Measurements from ENCODE around the gene POT1. TPM values are rescaled to one million over a fixed set of nuclear protein-coding genes. Genes with fewer than 3 reads are reported as not detected.

Gene POT1
- total RNA-seq, 1 experiment from 2014 or later, result 20.9 TPM

DNA sequence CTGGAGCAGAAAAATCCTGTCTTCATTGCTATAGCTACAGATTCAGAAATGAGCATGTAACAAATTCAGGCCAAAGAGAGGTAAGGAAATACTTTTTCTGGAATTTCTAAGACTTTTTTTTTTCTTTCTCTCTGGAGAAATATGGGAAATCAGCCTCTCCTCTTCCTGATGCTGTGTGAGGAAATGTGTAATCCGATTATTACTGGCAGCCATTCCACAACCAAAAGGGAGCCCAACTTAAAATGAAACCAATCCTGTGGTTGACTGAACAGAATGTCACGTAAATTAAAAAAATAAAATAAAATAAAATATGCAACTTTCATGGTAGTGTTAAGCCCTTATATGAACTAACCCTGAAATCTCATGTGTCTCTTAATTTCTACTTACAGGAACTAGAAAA is 10.7 kb upstream of the POT1 start:
- no TSS peak for BruUV-seq (replicated peaks)
- DNase-seq (ENCODE audit: low read depth, low spot score) (no peak), ATAC-seq (no peak)
- Histone ChIP-seq H3K9me3 (ENCODE audit: control insufficient read depth, insufficient read depth, low read depth, low read length) (no peaks in the 10 kb centered on the region), H3K27me3 (ENCODE audit: control insufficient read depth, insufficient read depth, low read length) (no peaks in the 10 kb centered on the region), H3K4me3 (ENCODE audit: low read depth in 2 of 2, low read length in 2 of 2) (no peak overlapping the region), H3K4me1 (ENCODE audit: control insufficient read depth, insufficient read depth, low read length) (no peaks in the 10 kb centered on the region), H3K36me3 (ENCODE audit: control insufficient read depth, insufficient read depth, low read length) (no peaks in the 10 kb centered on the region), H3K27ac (ENCODE audit: low read length) (no peak overlapping the region)
- ChIA-PET CTCF (no interaction called here), POLR2A (no interaction called here)
- intact Hi-C loops (cut with micrococcal nuclease; ENCODE audit: unreplicated experiment) (no loop called here), in situ Hi-C loops (cut with HindIII; ENCODE audit: low pct_unique_long_range_greater_than_20kb, low sequenced_read_pairs) (no loop called here)
- TF ChIP-seq TCF7L2 (IDR thresholded peaks at IDR 0.05; ENCODE audit: low read depth, low read length) (no peak), SIN3A (IDR thresholded peaks at IDR 0.05; ENCODE audit: borderline replicate concordance, insufficient read depth, low read depth, low read length) (no peak), POLR2AphosphoS5 (IDR thresholded peaks at IDR 0.05; ENCODE audit: low read depth, low read length) (no peak)
- TF ChIP-seq, protein P1, sequence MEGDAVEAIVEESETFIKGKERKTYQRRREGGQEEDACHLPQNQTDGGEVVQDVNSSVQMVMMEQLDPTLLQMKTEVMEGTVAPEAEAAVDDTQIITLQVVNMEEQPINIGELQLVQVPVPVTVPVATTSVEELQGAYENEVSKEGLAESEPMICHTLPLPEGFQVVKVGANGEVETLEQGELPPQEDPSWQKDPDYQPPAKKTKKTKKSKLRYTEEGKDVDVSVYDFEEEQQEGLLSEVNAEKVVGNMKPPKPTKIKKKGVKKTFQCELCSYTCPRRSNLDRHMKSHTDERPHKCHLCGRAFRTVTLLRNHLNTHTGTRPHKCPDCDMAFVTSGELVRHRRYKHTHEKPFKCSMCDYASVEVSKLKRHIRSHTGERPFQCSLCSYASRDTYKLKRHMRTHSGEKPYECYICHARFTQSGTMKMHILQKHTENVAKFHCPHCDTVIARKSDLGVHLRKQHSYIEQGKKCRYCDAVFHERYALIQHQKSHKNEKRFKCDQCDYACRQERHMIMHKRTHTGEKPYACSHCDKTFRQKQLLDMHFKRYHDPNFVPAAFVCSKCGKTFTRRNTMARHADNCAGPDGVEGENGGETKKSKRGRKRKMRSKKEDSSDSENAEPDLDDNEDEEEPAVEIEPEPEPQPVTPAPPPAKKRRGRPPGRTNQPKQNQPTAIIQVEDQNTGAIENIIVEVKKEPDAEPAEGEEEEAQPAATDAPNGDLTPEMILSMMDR (IDR thresholded peaks at IDR 0.05), result no peak
- TF ChIP-seq, protein P2, sequence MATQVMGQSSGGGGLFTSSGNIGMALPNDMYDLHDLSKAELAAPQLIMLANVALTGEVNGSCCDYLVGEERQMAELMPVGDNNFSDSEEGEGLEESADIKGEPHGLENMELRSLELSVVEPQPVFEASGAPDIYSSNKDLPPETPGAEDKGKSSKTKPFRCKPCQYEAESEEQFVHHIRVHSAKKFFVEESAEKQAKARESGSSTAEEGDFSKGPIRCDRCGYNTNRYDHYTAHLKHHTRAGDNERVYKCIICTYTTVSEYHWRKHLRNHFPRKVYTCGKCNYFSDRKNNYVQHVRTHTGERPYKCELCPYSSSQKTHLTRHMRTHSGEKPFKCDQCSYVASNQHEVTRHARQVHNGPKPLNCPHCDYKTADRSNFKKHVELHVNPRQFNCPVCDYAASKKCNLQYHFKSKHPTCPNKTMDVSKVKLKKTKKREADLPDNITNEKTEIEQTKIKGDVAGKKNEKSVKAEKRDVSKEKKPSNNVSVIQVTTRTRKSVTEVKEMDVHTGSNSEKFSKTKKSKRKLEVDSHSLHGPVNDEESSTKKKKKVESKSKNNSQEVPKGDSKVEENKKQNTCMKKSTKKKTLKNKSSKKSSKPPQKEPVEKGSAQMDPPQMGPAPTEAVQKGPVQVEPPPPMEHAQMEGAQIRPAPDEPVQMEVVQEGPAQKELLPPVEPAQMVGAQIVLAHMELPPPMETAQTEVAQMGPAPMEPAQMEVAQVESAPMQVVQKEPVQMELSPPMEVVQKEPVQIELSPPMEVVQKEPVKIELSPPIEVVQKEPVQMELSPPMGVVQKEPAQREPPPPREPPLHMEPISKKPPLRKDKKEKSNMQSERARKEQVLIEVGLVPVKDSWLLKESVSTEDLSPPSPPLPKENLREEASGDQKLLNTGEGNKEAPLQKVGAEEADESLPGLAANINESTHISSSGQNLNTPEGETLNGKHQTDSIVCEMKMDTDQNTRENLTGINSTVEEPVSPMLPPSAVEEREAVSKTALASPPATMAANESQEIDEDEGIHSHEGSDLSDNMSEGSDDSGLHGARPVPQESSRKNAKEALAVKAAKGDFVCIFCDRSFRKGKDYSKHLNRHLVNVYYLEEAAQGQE (IDR thresholded peaks at IDR 0.05; ENCODE audit: insufficient read depth in 1 of 2, low read depth in 2 of 2, low read length in 1 of 2), result no peak

DNA sequence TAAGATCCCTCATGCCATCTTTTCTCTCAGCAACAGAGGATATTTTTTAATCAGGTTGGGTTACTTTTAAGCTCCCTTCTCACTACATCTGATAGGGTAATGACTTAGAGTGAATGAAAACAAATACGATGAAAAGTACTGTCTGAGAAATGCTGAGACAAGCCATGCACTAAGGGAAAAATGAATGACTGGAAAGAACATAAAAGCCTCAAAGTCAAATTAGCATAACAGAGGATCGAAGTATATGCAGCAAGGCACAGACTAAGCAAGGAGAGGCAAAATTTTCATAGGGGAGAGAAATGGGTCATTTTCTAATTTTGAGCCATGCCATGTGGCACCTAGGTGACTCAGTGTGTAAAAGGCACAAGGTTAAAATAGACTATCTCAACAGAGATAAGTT is 8.5 kb upstream of the POT1 start:
- intact Hi-C loops (cut with micrococcal nuclease; ENCODE audit: unreplicated experiment) (no loop called here), in situ Hi-C loops (cut with HindIII; ENCODE audit: low pct_unique_long_range_greater_than_20kb, low sequenced_read_pairs) (no loop called here)
- ATAC-seq (no peak), DNase-seq (ENCODE audit: low read depth, low spot score) (no peak)
- Histone ChIP-seq H3K4me3 (ENCODE audit: low read depth in 2 of 2, low read length in 2 of 2) (no peak overlapping the region), H3K27me3 (ENCODE audit: control insufficient read depth, insufficient read depth, low read length) (no peaks in the 10 kb centered on the region), H3K36me3 (ENCODE audit: control insufficient read depth, insufficient read depth, low read length) (no peaks in the 10 kb centered on the region), H3K4me1 (ENCODE audit: control insufficient read depth, insufficient read depth, low read length) (no peaks in the 10 kb centered on the region), H3K27ac (ENCODE audit: low read length) (no peak overlapping the region), H3K9me3 (ENCODE audit: control insufficient read depth, insufficient read depth, low read depth, low read length) (no peaks in the 10 kb centered on the region)
- no TSS peak for BruUV-seq (replicated peaks)
- CTCF ChIA-PET, result no interaction called here
- TF ChIP-seq POLR2AphosphoS5 (IDR thresholded peaks at IDR 0.05; ENCODE audit: low read depth, low read length) (no peak), SIN3A (IDR thresholded peaks at IDR 0.05; ENCODE audit: borderline replicate concordance, insufficient read depth, low read depth, low read length) (no peak), TCF7L2 (IDR thresholded peaks at IDR 0.05; ENCODE audit: low read depth, low read length) (no peak)
- TF ChIP-seq, protein P1 (IDR thresholded peaks at IDR 0.05), result no peak
- TF ChIP-seq, protein P2 (IDR thresholded peaks at IDR 0.05; ENCODE audit: insufficient read depth in 1 of 2, low read depth in 2 of 2, low read length in 1 of 2), result no peak
- POLR2A ChIA-PET, result no interaction called here

Measured in Panc1 (cell line).